Lung (tissue), 12 donors: ENCODE measurements around the gene C6orf132. TPM values are rescaled to one million over a fixed set of nuclear protein-coding genes. Genes with fewer than 3 reads are reported as not detected.
A peak's percentile ranks its signal among the peaks of the same experiment; 100 is the strongest.

Experiments
- ATAC-seq: fragments of 200-7000 bp; cut with Tn5 transposase; one replicate; pipeline ENCODE4 v1.9.1; 2020; ENCODE audit warnings: moderate number of reproducible peaks; ENCODE audit not compliant: insufficient read depth, low FRiP score
- DNase-seq, 3 donors: peaks; one replicate each; pipeline ENCODE4 v3.0.0-alpha.2; 2013 to 2017
- H3K27ac ChIP-seq, 2 donors: one replicate each; pipeline ENCODE4 v1.5.1; 2013; ENCODE audit warnings: mild to moderate bottlenecking in 2 of 2, moderate library complexity in 2 of 2, control low read depth in 1 of 2, inconsistent platforms in 1 of 2, low read depth in 1 of 2, low read length in 1 of 2
- H3K27me3 ChIP-seq, 3 donors: one replicate each; pipeline ENCODE4 v1.5.1; 2013; ENCODE audit warnings: low read length in 2 of 3; ENCODE audit not compliant: control insufficient read depth in 3 of 3, insufficient read depth in 3 of 3
- H3K36me3 ChIP-seq, 4 donors: one replicate each; pipeline ENCODE4 v1.5.1; 2013; ENCODE audit warnings: low read length in 4 of 4, mild to moderate bottlenecking in 1 of 4, moderate library complexity in 1 of 4; ENCODE audit not compliant: control insufficient read depth in 4 of 4, insufficient read depth in 4 of 4
- H3K4me1 ChIP-seq, 5 donors: one replicate each; pipeline ENCODE4 v1.5.1; 2013; ENCODE audit warnings: low read length in 5 of 5, mild to moderate bottlenecking in 2 of 5, moderate library complexity in 1 of 5; ENCODE audit not compliant: control insufficient read depth in 5 of 5, insufficient read depth in 5 of 5
- H3K4me3 ChIP-seq: one replicate; pipeline ENCODE4 v1.5.1; 2013; ENCODE audit warnings: mild to moderate bottlenecking, control low read depth, moderate library complexity
- H3K9ac ChIP-seq, 2 donors: one replicate each; pipeline ENCODE4 v1.5.1; 2013; ENCODE audit warnings: low read length in 2 of 2, control low read depth in 1 of 2; ENCODE audit not compliant: insufficient read depth in 1 of 2
- H3K9me3 ChIP-seq, 4 donors: one replicate each; pipeline ENCODE4 v1.5.1; 2013; ENCODE audit warnings: low read length in 3 of 4, mild to moderate bottlenecking in 1 of 4, moderate library complexity in 1 of 4; ENCODE audit not compliant: control insufficient read depth in 4 of 4, insufficient read depth in 3 of 4
- CTCF ChIP-seq: IDR thresholded peaks from 2 replicates; pipeline ENCODE4 v1.5.1; 2012; ENCODE audit warnings: mild to moderate bottlenecking; ENCODE audit errors: control extremely low read depth, extremely low read depth
- WGBS, 2 donors: extraction: QIAGEN DNeasy Blood & Tissue Kit; methylation state at CpG; one replicate each; pipeline ENCODE4 v1.1.7; 2013; 5-methylcytosine and 5-hydroxymethylcytosine counted together
- polyA plus RNA-seq, 2 donors: library from polyadenylated mRNA; stranded (reverse); fragments of 200-250 nt; gene quantifications; one replicate each; pipeline ENCODE4 v1.2.1, GENCODE V29; 2013
- total RNA-seq, 2 donors: library from RNA; depleted of rRNA in 1 of 2; stranded (reverse); fragments of >200 nt in 1 of 2; gene quantifications; one replicate each; pipeline ENCODE4 v1.2.1, GENCODE V29; 2014 to 2021
- donor health status: control.
- donor health status: control.
- donor health status: Bipolar disorder and iron deficiency.
- donor health status: healthy.
- donor health status: DM: yes; HTN: yes; CAD: no.

Gene C6orf132
- total and polyA plus RNA-seq, 4 donors = 5.9 to 33.1 (median 18.7) TPM

DNA sequence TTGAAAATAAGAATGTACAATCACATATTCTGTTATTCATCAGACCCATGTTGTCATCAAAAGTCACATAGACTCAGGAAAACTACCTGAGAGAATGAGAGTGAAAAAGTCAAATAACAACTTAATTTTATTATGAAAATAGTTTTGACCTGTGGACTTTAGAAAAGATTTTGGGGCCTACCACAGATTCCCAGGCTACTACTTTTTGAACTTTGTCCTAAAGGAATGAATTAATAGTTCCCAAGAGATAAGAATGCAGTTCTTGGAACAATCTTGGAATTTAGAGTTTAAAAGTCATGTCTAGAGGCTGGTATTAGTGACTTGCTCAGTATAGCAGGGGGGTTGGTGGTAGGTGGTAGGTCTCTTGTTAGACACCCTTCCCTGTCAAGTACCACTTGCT, 88.8 kb downstream of the C6orf132 start:
- DNase-seq (no peak), ATAC-seq (no peak)
- no peak overlapping the region for H3K4me3 ChIP-seq
- peaks cover 20 to 25% (median 23%) of the 10 kb centered on the region in 4 donors for H3K36me3 ChIP-seq
- no peak overlapping the region for H3K9ac ChIP-seq
- H3K27me3 ChIP-seq = no peaks in the 10 kb centered on the region
- H3K4me1 ChIP-seq = peaks cover 0 to 11% (median 7%) of the 10 kb centered on the region in 5 donors
- no peaks in the 10 kb centered on the region for H3K9me3 ChIP-seq
- no peak for TF ChIP-seq CTCF
- no peak overlapping the region for H3K27ac ChIP-seq

GRCh38 chr6:42051268-42051653, 91.2 kb downstream of the C6orf132 start:
- Histone ChIP-seq H3K9ac (peak overlapping the region in 1 of 2 donors; percentile 44), H3K4me3 (no peak overlapping the region), H3K27me3 (no peaks in the 10 kb centered on the region), H3K4me1 (peaks cover 3 to 16% (median 10%) of the 10 kb centered on the region in 5 donors), H3K36me3 (peaks cover 9 to 13% (median 9%) of the 10 kb centered on the region in 4 donors), H3K27ac (no peak overlapping the region), H3K9me3 (no peaks in the 10 kb centered on the region)
- 21 to 44% methylated on average over 8 of the region's 8 CpGs for WGBS, 2 donors
- no peak for ATAC-seq
- DNase-seq = no peak
- TF ChIP-seq CTCF = no peak

Other genes with a start within 250 kb of the C6orf132 start
- 1 to 10 TPM; 4.9 to 8.6 TPM for gene USP49, start 247.2 kb downstream of the C6orf132 start, total RNA-seq
- 1 to 10 TPM; 1.8 to 2.3 TPM for gene USP49, start 247.2 kb downstream of the C6orf132 start, polyA plus RNA-seq
- 10 to 100 TPM; 20.2 to 20.4 TPM for gene MED20, start 221.5 kb downstream of the C6orf132 start, total RNA-seq
- gene MED20, start 221.5 kb downstream of the C6orf132 start, polyA plus RNA-seq = 10 to 100 TPM in 1 of 2 donors, 1 to 10 TPM in 1; 7.0 to 10.1 TPM
- 10 to 100 TPM in 1 of 2 donors, 1 to 10 TPM in 1; 9.9 to 19.7 TPM for gene BYSL, start 221.1 kb downstream of the C6orf132 start, total RNA-seq
- gene BYSL, start 221.1 kb downstream of the C6orf132 start, polyA plus RNA-seq = 10 to 100 TPM in 1 of 2 donors, 1 to 10 TPM in 1; 8.8 to 20.4 TPM
- gene CCND3, start 200.8 kb downstream of the C6orf132 start, total RNA-seq = 100 to 1,000 TPM; 124 to 192 TPM
- 100 to 1,000 TPM; 120 to 221 TPM for gene CCND3, start 200.8 kb downstream of the C6orf132 start, polyA plus RNA-seq
- 10 to 100 TPM; 19.8 to 26.7 TPM for gene TAF8, start 92.1 kb downstream of the C6orf132 start, total RNA-seq
- gene TAF8, start 92.1 kb downstream of the C6orf132 start, polyA plus RNA-seq = 10 to 100 TPM; 14.0 to 14.2 TPM
- not detected for gene GUCA1A, start 30.7 kb upstream of the C6orf132 start, total RNA-seq
- under 1 TPM; 0.02 to 0.04 TPM for gene GUCA1A, start 30.7 kb upstream of the C6orf132 start, polyA plus RNA-seq
- 1 to 10 TPM; 1.2 to 1.7 TPM for gene GUCA1B, start 52.3 kb upstream of the C6orf132 start, total RNA-seq
- gene GUCA1B, start 52.3 kb upstream of the C6orf132 start, polyA plus RNA-seq = under 1 TPM; 0.44 to 0.93 TPM
- gene MRPS10, start 75.2 kb upstream of the C6orf132 start, total RNA-seq = 10 to 100 TPM; 23.7 to 26.5 TPM
- gene MRPS10, start 75.2 kb upstream of the C6orf132 start, polyA plus RNA-seq = 10 to 100 TPM; 19.7 to 21.3 TPM